Smooth muscle cell (in vitro differentiated cells): ENCODE data around the gene TIMP2. TPM values are rescaled to one million over a fixed set of nuclear protein-coding genes. Genes with fewer than 3 reads are reported as not detected.

ENCODE experiments used
- DNase-seq: peaks from one replicate; lab custom pipeline; 2025; ENCODE audit not compliant: unreplicated experiment; lab: John Stamatoyannopoulos, UW
- H2AFZ ChIP-seq: fragments of 200-600 bp; sonication (generic); 2 replicates; pipeline ENCODE4 v1.6.0; 2016; ENCODE audit warnings: antibody characterized with exemption, low read depth, mild to moderate bottlenecking
- H3F3A ChIP-seq: fragments of 200-600 bp; sonication (generic); 2 replicates; pipeline ENCODE4 v1.6.0; 2017; ENCODE audit warnings: antibody characterized with exemption, low read depth
- H3K27ac ChIP-seq: fragments of 200-600 bp; sonication (generic); 2 replicates; pipeline ENCODE4 v1.5.1; 2016; ENCODE audit warnings: low read depth, mild to moderate bottlenecking
- H3K27me3 ChIP-seq: fragments of 200-600 bp; sonication (generic); 2 replicates; pipeline ENCODE4 v1.6.1; 2016; ENCODE audit warnings: low read depth, mild to moderate bottlenecking
- H3K36me3 ChIP-seq: fragments of 200-600 bp; sonication (generic); 2 replicates; pipeline ENCODE4 v1.5.1; 2016; ENCODE audit warnings: low read depth
- H3K4me1 ChIP-seq: fragments of 200-600 bp; sonication (generic); 2 replicates; pipeline ENCODE4 v1.5.1; 2016; ENCODE audit warnings: low read depth
- H3K4me2 ChIP-seq: fragments of 200-600 bp; sonication (generic); 2 replicates; pipeline ENCODE4 v1.6.0; 2016; ENCODE audit warnings: mild to moderate bottlenecking
- H3K4me3 ChIP-seq: fragments of 200-600 bp; sonication (generic); 2 replicates; pipeline ENCODE4 v1.5.1; 2016; ENCODE audit warnings: mild to moderate bottlenecking
- H3K79me2 ChIP-seq: fragments of 200-600 bp; sonication (generic); 2 replicates; pipeline ENCODE4 v1.6.0; 2016; ENCODE audit warnings: low read depth, mild to moderate bottlenecking
- H3K9ac ChIP-seq: fragments of 200-600 bp; sonication (generic); 2 replicates; pipeline ENCODE4 v1.6.0; 2016; ENCODE audit warnings: low read depth
- H3K9me3 ChIP-seq: fragments of 200-600 bp; sonication (generic); replicated peaks from 2 replicates; pipeline ENCODE4 v1.5.1; 2016; ENCODE audit warnings: low read depth
- H4K20me1 ChIP-seq: fragments of 200-600 bp; sonication (generic); 2 replicates; pipeline ENCODE4 v1.6.0; 2016; ENCODE audit warnings: low read depth
- CTCF ChIP-seq: fragments of 200-600 bp; sonication (generic); IDR thresholded peaks from 2 replicates; pipeline ENCODE4 v1.5.1; 2017; ENCODE audit warnings: borderline replicate concordance, mild to moderate bottlenecking, antibody characterized with exemption; ENCODE audit not compliant: insufficient read depth, poor library complexity, severe bottlenecking
- WGBS: methylation state at CpG from one replicate; pipeline ENCODE4 v1.1.7; 2016; ENCODE audit warnings: low lambda C conversion rate; 5-methylcytosine and 5-hydroxymethylcytosine counted together
- polyA plus RNA-seq: library from polyadenylated mRNA; unstranded; fragments of >200 nt; fragmentation: Nextera tagmentation; extraction: Ambion mirVana; gene quantifications from 2 replicates; pipeline ENCODE4 v1.2.1, GENCODE V29; 2016
- total RNA-seq: library from RNA; depleted of rRNA; stranded (reverse); fragments of >200 nt; gene quantifications from 2 replicates; pipeline ENCODE4 v1.2.3, GENCODE V29; 2014

Gene TIMP2
- total and polyA plus RNA-seq, 2 experiments from 2014 or later, result 37.8 to 111 TPM

GRCh38 chr17:78898947-78899346 is 26.2 kb downstream of the TIMP2 start:
- peaks cover 60% of the 10 kb centered on the region for H3K79me2 ChIP-seq
- H3F3A ChIP-seq, result no peaks in the 10 kb centered on the region
- H3K36me3 ChIP-seq, result no peaks in the 10 kb centered on the region
- H3K4me2 ChIP-seq, result no peak overlapping the region
- 92% methylated on average over 13 of the region's 13 CpGs for WGBS
- no peaks in the 10 kb centered on the region for H3K9me3 ChIP-seq
- H4K20me1 ChIP-seq, result peaks cover 100% of the 10 kb centered on the region
- no peak for DNase-seq
- no peak overlapping the region for H3K4me3 ChIP-seq
- no peak overlapping the region for H3K9ac ChIP-seq
- H3K27me3 ChIP-seq, result no peaks in the 10 kb centered on the region
- no peak overlapping the region for H3K27ac ChIP-seq
- no peak for TF ChIP-seq CTCF
- H2AFZ ChIP-seq, result no peak overlapping the region
- H3K4me1 ChIP-seq, result peaks cover 17% of the 10 kb centered on the region

DNA sequence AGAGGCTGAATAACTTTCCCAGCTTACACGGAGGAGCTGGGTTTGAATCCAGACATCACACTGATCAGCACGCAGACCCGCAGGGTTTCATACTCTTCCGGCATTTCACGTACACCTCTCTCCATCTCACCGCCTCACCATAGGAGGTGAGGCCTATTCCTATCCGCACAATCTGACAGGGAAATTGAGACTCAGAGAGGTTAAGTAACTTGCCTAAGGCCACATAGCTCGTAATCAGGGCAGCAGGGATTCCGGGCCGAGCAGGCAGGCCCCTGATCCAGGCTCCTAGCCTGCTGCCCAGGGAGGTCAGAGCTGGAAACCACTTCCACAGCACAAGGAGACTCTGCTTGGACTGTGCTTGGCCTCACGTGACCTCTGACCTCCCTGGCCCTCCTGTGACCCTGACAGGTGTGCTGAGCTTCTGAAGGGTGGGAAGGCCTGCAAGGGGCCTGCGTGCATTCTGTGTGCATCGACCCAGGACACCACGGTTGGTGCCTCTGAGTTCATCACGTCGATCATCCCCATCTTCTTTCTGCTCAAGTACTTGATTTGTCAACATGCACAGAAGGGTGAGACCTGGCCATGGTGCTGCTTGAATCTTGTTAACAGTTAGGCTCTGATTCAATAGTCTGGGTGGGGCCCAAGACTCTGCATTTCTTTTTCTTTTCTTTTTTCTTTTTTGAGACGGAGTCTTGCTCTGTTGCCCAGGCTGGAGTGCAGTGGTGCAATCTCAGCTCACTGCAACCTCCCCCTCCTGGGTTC is 26.9 kb downstream of the TIMP2 start:
- Histone ChIP-seq H3F3A (no peaks in the 10 kb centered on the region), H3K79me2 (peaks cover 55% of the 10 kb centered on the region), H3K27ac (no peak overlapping the region), H3K9me3 (no peaks in the 10 kb centered on the region), H4K20me1 (peaks cover 100% of the 10 kb centered on the region), H3K4me3 (no peak overlapping the region), H3K4me2 (no peak overlapping the region), H2AFZ (no peak overlapping the region), H3K27me3 (no peaks in the 10 kb centered on the region), H3K4me1 (peaks cover 15% of the 10 kb centered on the region), H3K36me3 (no peaks in the 10 kb centered on the region), H3K9ac (no peak overlapping the region)
- 92% methylated on average over 17 of the region's 17 CpGs for WGBS
- TF ChIP-seq CTCF, result no peak
- DNase-seq, result no peak

GRCh38 chr17:78897664-78898047 is 27.5 kb downstream of the TIMP2 start:
- Histone ChIP-seq H3K9ac (no peak overlapping the region), H3K4me3 (no peak overlapping the region), H3K27me3 (no peaks in the 10 kb centered on the region), H3F3A (no peaks in the 10 kb centered on the region), H3K79me2 (peaks cover 49% of the 10 kb centered on the region), H3K4me1 (peaks cover 9% of the 10 kb centered on the region), H4K20me1 (peaks cover 100% of the 10 kb centered on the region), H3K9me3 (no peaks in the 10 kb centered on the region), H2AFZ (no peak overlapping the region), H3K4me2 (no peak overlapping the region), H3K27ac (no peak overlapping the region), H3K36me3 (no peaks in the 10 kb centered on the region)
- WGBS, result 94% methylated on average over 7 of the region's 7 CpGs
- TF ChIP-seq CTCF, result no peak
- no peak for DNase-seq
